Astrocyte (in vitro differentiated cells and primary cell): ENCODE results near the gene RBBP8.

ENCODE experiments used
- CTCF ChIP-seq: IDR thresholded peaks from 2 replicates; pipeline ENCODE4 v1.5.1; 2011; ENCODE audit warnings: low read depth, mild to moderate bottlenecking, inconsistent platforms, low read length, moderate library complexity; ENCODE audit not compliant: insufficient read depth
- EZH2 ChIP-seq: IDR thresholded peaks from 2 replicates; pipeline ENCODE4 v1.6.1; 2012; ENCODE audit warnings: mild to moderate bottlenecking, low read length, inconsistent platforms; ENCODE audit not compliant: insufficient read depth

DNA sequence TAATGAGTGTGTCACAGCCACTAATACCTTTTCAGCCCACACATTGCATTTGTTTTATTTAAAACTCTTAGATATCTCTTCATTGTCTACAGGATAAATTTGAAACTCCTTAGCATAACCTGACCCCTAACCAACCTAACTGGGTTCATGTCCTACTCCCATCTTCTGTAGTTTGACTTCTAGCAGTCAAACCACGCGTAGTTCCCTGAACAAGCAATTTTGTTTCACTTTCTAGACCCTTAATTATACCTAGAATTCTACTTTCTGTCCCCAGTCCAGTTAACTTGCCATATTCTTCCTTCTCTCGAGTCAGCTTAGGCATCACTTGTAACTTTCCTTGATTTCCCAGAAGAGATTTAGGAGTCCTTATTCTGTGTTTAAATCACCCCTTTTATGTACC lies 55.1 kb downstream of the RBBP8 start:
- no peak for TF ChIP-seq EZH2
- TF ChIP-seq CTCF: no peak
